Measurements from ENCODE around the gene RTBDN. TPM values are rescaled to one million over a fixed set of nuclear protein-coding genes. Genes with fewer than 3 reads are reported as not detected.

RTBDN gene
- total RNA-seq, 1 donor from 2014 or later: not detected

- no peak for ATAC-seq
These were observed 19.3 kb downstream of the RTBDN start for GRCh38 chr19:12815088-12815487.

GRCh38 chr19:12806242-12807081 lies 27.9 kb downstream of the RTBDN start, which contains the start of gene RNASEH2A:
TSS of gene RNASEH2A (plus strand) at chr19:12806584. CDS start at chr19:12806674, 90 bp downstream.
- TF ChIP-seq CTCF (IDR thresholded peaks at IDR 0.05): no peak

More at GRCh38 chr19:12815088-12815487, 19.3 kb downstream of the RTBDN start:
- DNase-seq: no peak
- Histone ChIP-seq H3K27ac (no peak overlapping the region), H3K36me3 (peaks cover 14% of the 10 kb centered on the region), H3K27me3 (no peaks in the 10 kb centered on the region), H3K4me3 (no peak overlapping the region), H3K4me1 (no peaks in the 10 kb centered on the region), H3K9me3 (no peaks in the 10 kb centered on the region)
- TF ChIP-seq CTCF (IDR thresholded peaks at IDR 0.05): no peak
- intact Hi-C loops (cut with DNase I): no loop called here

GRCh38 chr19:12804051-12804450 lies 30.3 kb downstream of the RTBDN start:
- H3K4me1 ChIP-seq: peaks cover 22% of the 10 kb centered on the region
- no peak for TF ChIP-seq CTCF (IDR thresholded peaks at IDR 0.05)
- ATAC-seq (no peak), DNase-seq (no peak)
- peaks cover 10% of the 10 kb centered on the region for H3K36me3 ChIP-seq
- no peaks in the 10 kb centered on the region for H3K9me3 ChIP-seq
- H3K4me3 ChIP-seq: no peak overlapping the region
- no peaks in the 10 kb centered on the region for H3K27me3 ChIP-seq
- no peak overlapping the region for H3K27ac ChIP-seq
- intact Hi-C loops (cut with DNase I): no loop called here

More at GRCh38 chr19:12806242-12807081, 27.9 kb downstream of the RTBDN start, which contains the start of gene RNASEH2A:
- H3K4me3 ChIP-seq: peak within 1 kb of the TSS; percentile 67
- peak within 1 kb of the TSS; percentile 32 for H3K27ac ChIP-seq
- no peaks in the 10 kb centered on the region for H3K9me3 ChIP-seq
- H3K27me3 ChIP-seq: no peaks in the 10 kb centered on the region
- intact Hi-C loops (cut with DNase I): no loop called here
- peaks cover 8% of the 10 kb centered on the region for H3K36me3 ChIP-seq
- DNase-seq (peak; percentile 95), ATAC-seq (peak; percentile 93)
- H3K4me1 ChIP-seq: peaks cover 15% of the 10 kb centered on the region

GRCh38 chr19:12802267-12803106 lies 31.9 kb downstream of the RTBDN start:
- no peak for DNase-seq
- H3K36me3 ChIP-seq: peaks cover 18% of the 10 kb centered on the region
- intact Hi-C loops (cut with DNase I): no loop called here
- H3K9me3 ChIP-seq: no peaks in the 10 kb centered on the region
- H3K27me3 ChIP-seq: no peaks in the 10 kb centered on the region
- H3K4me3 ChIP-seq: peak overlapping the region; percentile 90
- peak overlapping the region; percentile 68 for H3K27ac ChIP-seq
- ATAC-seq: no peak
- no peak for TF ChIP-seq CTCF (IDR thresholded peaks at IDR 0.05)
- H3K4me1 ChIP-seq: peaks cover 22% of the 10 kb centered on the region

- Histone ChIP-seq H3K27ac (peak within 1 kb of the TSS; percentile 68), H3K4me3 (peak within 1 kb of the TSS; percentile 90), H3K9me3 (no peaks in the 10 kb centered on the region), H3K4me1 (peaks cover 16% of the 10 kb centered on the region), H3K27me3 (no peaks in the 10 kb centered on the region), H3K36me3 (peaks cover 18% of the 10 kb centered on the region)
- intact Hi-C loops (cut with DNase I): no loop called here
- ATAC-seq: peak; percentile 91
- DNase-seq: peak; percentile 92
- TF ChIP-seq CTCF (IDR thresholded peaks at IDR 0.05): no peak
These were observed 32.7 kb downstream of the RTBDN start, which contains the start of the genes PRDX2 and THSD8 for GRCh38 chr19:12801466-12802266. TSS of gene PRDX2 (minus strand) at chr19:12801800. CDS start at chr19:12801261, 539 bp downstream. TSS of gene THSD8 (plus strand) at chr19:12802069. CDS start at chr19:12802072, 3 bp downstream.
